Eye (tissue), 1 donor: ENCODE data around the gene KIF3A.

Experiments
- DNase-seq: peaks from one replicate; pipeline ENCODE4 v3.0.0-alpha.2; 2015

KIF3A gene

GRCh38 chr5:132736853-132737833, at the start of gene KIF3A:
TSS of gene KIF3A (minus strand) at chr5:132737546. CDS start at chr5:132737419, 127 bp downstream.
- DNase-seq, result peak; percentile 98

- DNase-seq, result no peak
These were observed 49.7 kb upstream of the KIF3A start for GRCh38 chr5:132787076-132787475.

- DNase-seq, result no peak
These were observed 48.5 kb upstream of the KIF3A start for GRCh38 chr5:132785864-132786263.

DNA sequence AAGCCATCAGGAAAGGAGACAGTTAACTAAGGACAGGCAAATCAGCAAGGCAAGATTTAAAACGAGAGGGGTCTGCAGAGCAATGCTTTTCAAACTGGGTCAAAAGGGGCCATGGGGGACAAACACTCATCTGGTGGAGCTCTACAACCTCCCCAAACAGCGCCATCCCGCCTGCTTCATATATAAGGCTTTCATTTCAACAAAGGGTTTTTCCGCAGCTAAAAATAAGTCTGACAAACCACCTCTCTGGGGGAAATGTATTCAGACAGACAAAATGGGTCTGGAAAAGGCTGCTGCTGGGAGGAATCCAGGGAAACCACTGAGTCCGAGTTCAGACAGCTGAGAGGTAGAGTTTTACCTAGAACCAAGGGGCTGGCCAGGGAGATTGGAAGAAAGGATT, 48.0 kb upstream of the KIF3A start:
- no peak for DNase-seq

GRCh38 chr5:132782101-132782500, 44.8 kb upstream of the KIF3A start:
- DNase-seq, result no peak

GRCh38 chr5:132781029-132781428, 43.7 kb upstream of the KIF3A start:
- no peak for DNase-seq

- DNase-seq, result no peak
These were observed 43.2 kb upstream of the KIF3A start for GRCh38 chr5:132780577-132780976.

DNA sequence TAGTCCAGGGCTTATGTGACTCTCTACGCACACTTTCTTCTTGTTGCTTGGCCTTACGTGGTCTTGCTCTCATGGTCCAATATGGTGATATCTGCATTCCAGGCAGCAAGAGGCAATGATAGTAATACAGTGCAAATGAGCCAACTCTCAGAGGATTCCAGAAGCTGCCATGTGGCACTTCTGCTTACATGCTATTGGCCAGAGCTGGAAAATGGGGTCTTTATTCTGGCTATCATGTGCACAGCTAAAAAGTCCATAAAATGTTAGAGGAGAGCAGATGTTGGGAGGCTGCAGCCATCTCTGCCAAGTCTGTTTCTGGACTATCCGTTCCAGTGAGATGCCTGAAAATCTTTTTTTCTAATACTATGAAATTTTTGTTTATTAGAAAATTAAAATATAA, 42.6 kb upstream of the KIF3A start:
- DNase-seq, result no peak

DNA sequence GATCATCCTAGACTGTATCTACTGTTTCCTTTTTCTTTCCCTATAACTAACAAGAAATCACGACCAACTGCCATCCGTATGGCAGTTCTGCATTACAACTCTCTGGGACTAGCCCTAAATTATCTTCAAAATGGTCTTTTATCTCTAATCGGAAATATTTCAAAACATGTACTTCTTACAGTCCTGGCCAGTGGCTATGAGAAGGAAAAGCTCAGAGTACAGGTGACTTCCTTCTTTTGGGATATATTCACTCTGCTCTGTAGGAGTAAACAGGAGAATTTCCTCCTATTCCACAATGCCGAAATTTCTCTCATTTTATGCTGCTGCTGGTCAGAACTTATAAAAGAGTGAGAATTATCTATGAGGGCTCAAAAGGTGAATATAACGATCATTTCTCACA, 41.5 kb upstream of the KIF3A start:
- no peak for DNase-seq

GRCh38 chr5:132778129-132778528, 40.8 kb upstream of the KIF3A start:
- DNase-seq, result no peak

DNA sequence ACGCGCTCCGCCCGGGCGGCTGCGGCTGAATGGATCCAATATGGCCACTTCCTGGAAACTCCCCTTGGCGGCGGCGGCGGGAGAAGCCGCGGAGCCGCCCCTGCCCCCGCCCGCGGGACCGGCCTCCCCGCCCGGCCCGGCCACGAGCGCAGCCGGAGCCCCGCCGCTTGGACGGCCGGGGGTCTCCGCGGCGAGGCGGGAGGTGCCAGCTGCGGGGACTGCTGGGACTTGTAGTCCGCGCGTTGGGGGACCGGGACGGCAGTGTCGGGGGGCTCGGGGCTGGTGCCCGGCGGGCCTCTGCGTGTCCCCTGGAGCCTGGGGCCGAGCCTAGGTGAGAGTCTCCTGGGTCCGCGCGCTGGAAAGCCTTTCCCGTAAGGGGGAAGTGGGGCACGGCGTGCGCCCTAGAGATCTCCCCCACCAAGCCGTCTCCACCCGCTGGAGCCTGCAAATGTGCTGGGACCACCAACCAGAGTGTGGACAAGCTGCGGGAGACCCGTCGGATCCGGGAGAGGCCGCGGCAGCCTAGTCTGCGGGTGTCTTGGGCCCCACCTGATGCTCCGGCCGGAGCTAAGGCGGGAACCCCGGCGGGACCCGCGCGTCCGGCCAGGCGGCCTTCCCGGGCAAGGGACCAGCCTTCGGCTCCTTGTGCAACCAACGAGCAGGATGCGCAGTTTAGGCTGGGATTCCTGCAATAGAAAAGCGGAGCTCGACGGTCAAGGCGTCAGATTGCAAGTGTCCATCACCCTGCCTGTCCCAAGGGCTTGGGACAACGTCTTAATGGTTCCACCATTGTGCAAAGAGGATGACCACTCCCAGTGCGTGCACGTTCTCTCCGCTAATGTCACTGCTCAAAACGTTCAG, 40.1 kb upstream of the KIF3A start, which contains the start of gene SEPTIN8:
TSS of gene SEPTIN8 (minus strand) at position 31 of the 861 bp plus-strand sequence. CDS start 102 bp downstream, outside the sequence.
- DNase-seq, result peak; percentile 75

GRCh38 chr5:132776938-132777208, 39.5 kb upstream of the KIF3A start:
- DNase-seq, result no peak

- peak; percentile 78 for DNase-seq
These were observed 39.0 kb upstream of the KIF3A start for GRCh38 chr5:132776131-132776937.

DNA sequence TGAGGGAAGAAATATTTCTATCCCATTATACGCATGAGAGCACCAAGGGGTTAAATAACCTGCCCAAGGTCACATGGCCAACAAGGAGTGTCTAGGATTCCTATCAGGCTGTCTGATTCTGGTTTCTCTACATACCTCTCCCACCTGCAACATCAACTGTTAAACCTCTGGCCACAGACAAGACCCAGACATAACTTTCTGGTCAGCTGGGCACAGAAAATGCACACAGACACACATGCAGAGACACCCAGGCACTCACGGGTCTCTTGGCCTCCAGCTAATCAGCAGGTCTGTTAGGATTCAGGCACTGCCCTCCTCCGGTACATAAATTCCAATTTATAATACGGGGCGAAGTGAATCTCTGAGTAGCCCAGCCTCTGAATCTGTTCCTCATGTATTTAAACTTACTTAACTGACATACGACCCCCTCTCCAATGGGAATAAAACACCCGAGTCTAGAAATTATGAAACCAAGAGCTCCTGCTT, 38.2 kb upstream of the KIF3A start:
- DNase-seq, result peak; percentile 39

DNA sequence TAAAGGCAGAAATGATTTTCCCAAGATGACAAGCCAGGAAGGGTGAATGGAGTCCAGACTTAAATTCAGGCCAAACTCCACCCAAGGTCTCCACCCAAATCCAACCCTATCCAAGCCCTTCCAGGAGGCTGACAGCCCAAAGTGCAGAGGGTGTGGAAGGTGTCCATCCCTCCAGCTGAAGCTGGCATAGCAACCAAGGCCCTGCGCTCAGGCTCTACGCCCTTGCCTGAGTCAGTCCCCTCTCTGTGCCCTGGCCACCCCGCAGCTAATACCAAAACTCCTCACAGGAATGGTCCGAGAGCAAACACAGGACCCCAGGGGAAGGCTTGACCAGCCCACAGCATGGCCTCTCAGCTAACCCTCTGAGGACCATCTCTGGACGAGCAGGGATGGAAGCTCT, 37.5 kb upstream of the KIF3A start:
- no peak for DNase-seq

GRCh38 chr5:132774406-132774805, 37.1 kb upstream of the KIF3A start:
- no peak for DNase-seq

DNA sequence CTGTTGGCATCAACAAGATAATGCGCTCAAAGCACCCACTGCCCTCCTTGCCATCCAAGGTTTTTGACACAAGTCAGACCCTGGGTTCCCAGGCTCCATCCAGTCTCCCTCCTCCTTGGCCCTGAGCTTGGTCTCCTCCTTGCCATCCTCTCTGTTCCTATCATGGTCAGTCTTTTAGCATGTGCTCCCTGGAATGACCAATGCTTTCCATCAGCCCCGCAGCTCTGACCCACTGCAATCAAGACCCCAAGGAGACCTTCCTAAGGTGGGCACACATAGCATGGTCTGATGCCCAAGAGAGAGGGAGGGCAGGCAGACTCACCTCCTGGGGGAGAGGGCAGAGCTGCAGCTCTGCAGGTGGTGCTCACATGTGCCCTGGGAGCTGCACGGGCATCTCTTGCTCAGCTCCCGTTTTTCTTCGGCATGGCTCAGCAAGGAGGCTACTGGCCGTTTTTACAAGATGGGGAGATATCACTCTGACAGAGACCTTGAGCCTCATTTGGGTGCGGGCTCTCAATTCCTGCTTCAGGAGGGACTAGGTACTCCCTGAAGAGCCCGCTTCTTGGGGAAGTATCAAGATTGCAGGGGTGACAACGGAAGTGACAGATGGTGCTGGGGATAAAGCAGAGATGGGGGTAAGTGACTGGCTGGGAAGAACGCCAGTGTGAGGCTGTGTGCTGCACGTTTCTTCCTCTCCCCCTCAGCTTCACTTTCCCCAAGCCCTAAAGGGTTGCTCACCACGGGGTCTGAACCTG, 36.4 kb upstream of the KIF3A start:
- DNase-seq, result no peak

GRCh38 chr5:132773114-132773513, 35.8 kb upstream of the KIF3A start:
- no peak for DNase-seq

DNA sequence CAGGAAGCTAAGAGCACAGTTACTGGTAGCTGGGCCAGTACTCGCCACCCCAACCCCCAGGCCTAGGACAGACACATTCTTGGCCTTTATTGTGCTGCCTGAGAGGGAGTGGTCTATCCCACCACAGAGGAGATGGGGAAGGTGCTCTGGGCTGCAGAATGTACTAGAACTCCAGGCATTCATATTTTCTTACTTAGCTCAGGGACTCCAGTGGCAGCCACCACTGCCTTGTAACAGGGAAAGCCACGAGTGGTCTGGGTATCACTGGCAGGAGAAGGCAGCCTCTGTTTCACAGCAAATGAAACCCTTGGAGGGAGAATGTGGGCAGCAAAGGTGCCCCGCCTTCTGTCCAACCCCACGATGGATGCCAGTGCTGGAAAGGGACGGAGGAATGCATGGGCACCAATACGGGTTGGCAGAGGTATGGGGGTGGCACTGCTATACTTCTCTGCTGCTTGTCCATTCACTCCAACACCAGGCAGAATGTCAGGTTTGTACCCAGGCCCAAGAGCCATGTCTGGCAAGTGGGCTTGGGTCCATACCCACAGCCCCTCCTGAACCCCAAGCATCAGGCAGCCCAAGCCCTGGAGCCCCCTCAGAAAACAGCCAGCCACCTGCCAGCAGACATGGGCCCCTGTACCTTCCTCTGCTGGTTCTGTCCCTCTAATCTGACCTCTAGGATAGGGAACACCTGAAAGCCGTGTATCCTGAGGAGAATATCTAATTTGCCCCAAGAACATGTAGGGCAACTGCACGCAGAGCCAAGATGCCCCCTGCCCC, 35.1 kb upstream of the KIF3A start:
- no peak for DNase-seq

DNA sequence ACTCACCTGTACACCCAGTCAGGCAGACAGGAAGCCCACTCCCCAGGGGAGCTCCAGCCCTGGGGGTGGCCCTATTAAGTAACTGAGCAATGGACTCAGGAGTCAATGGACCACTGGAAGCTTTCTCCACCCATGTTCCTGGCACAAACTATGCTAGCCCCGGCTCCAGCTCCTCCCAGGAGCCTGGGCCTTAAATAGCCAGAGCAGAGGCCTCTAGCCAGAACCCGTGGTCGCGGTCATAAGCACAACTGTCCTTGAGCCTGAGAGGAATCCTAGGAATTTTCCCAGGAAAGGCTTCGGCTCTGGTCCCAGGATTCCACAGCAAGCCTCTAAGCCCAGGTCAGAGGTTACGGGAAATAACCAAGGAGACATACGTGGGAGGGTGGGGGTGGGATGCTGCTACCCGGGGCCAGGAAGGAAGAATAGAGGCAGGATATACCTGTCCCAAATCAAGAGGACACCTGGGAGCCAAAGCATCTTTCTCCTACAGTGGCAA, 34.2 kb upstream of the KIF3A start:
- peak; percentile 49 for DNase-seq
